HCT116 (cell line): Measurements from ENCODE around the gene ADAMTS9. TPM values are rescaled to one million over a fixed set of nuclear protein-coding genes. Genes with fewer than 3 reads are reported as not detected.

Experiments used
- ATAC-seq: fragments of 200-7000 bp; cut with Tn5 transposase; 2 replicates; pipeline ENCODE4 v1.9.1; 2020; ENCODE audit warnings: mild to moderate bottlenecking, moderate library complexity
- BruUV-seq: library from RNA; stranded (reverse); fragments of 400-500 nt; replicated peaks from 2 replicates; lab custom pipeline; 2021; lab: Mats Ljungman, UMichigan
- CTCF ChIA-PET: fragments of 300-600 bp; sonication (Branson Sonifier 250); formaldehyde crosslinking; loops from one replicate; lab custom pipeline; 2021; ENCODE audit warnings: antibody characterized with exemption; lab: Charles Lee
- POLR2A ChIA-PET: fragments of 300-600, 350-600 bp; sonication (Branson Sonifier 250); formaldehyde crosslinking; loops from one replicate; lab custom pipeline; 2021; ENCODE audit warnings: antibody characterized with exemption; lab: Charles Lee
- RAD21 ChIA-PET, 2 experiments: fragments of 300-600 bp; sonication (Branson Sonifier 250); formaldehyde crosslinking; loops; one replicate each; lab custom pipeline; 2023; ENCODE audit warnings: low total read pairs in 2 of 2; ENCODE audit not compliant: uncharacterized antibody in 2 of 2, unreplicated experiment in 2 of 2, low non-redundant PET in 1 of 2; lab: Charles Lee
- DNase-seq: peaks from one replicate; pipeline ENCODE4 v3.0.0-alpha.2; 2010; ENCODE audit warnings: low read depth, low spot score
- H2AFZ ChIP-seq: fragments of 200-600 bp; shearing (Covaris generic), sonication (generic); 2 replicates; pipeline ENCODE4 v1.6.1; 2017; ENCODE audit warnings: low read depth, mixed run types, mixed read lengths, antibody characterized with exemption, low read length; ENCODE audit not compliant: poor library complexity, severe bottlenecking
- H3K27ac ChIP-seq: 2 replicates; pipeline ENCODE4 v1.5.1; 2012; ENCODE audit warnings: low read depth, low read length
- H3K27me3 ChIP-seq: fragments of 200-600 bp; sonication (generic); 2 replicates; pipeline ENCODE4 v1.6.1; 2016; ENCODE audit warnings: mixed run types, low read length, mixed read lengths; ENCODE audit not compliant: insufficient read depth
- H3K36me3 ChIP-seq, 2 experiments: fragments of 200-500 bp in 1 of 2; fragments of 200-600 bp in 1 of 2; sonication (Bioruptor generic) in 1 of 2; sonication (generic) in 1 of 2; 2 replicates each; pipeline versions ENCODE4 v1.5.1 to v1.6.1; 2014 to 2016; ENCODE audit warnings: low read length in 2 of 2, inconsistent platforms in 1 of 2, mixed read lengths in 1 of 2, mixed run types in 1 of 2; ENCODE audit not compliant: insufficient read depth in 2 of 2, control insufficient read depth in 1 of 2
- H3K4me1 ChIP-seq, 2 experiments: fragments of 200-600 bp in 1 of 2; sonication (generic) in 1 of 2; 2 replicates each; pipeline versions ENCODE4 v1.5.1 to v1.6.1; 2012 to 2017; ENCODE audit warnings: low read length in 2 of 2, inconsistent platforms in 1 of 2, mild to moderate bottlenecking in 1 of 2, mixed read lengths in 1 of 2, mixed run types in 1 of 2, moderate library complexity in 1 of 2; ENCODE audit not compliant: insufficient read depth in 2 of 2, control insufficient read depth in 1 of 2
- H3K4me2 ChIP-seq: fragments of 200-600 bp; sonication (generic); 2 replicates; pipeline ENCODE4 v1.6.1; 2017; ENCODE audit warnings: mixed run types, low read length, mixed read lengths
- H3K4me3 ChIP-seq, 2 experiments: fragments of 200-600 bp in 1 of 2; sonication (generic) in 1 of 2; replicated peaks in 1 of 2; 2 replicates each; pipeline ENCODE4 v1.5.1; 2011 to 2016; ENCODE audit warnings: low read length in 2 of 2, control low read depth in 1 of 2, low read depth in 1 of 2, mild to moderate bottlenecking in 1 of 2, mixed read lengths in 1 of 2, mixed run types in 1 of 2
- H3K79me2 ChIP-seq: fragments of 200-600 bp; sonication (generic); 2 replicates; pipeline ENCODE4 v1.6.1; 2017; ENCODE audit warnings: mild to moderate bottlenecking, mixed run types, low read length, moderate library complexity, mixed read lengths; ENCODE audit not compliant: insufficient read depth
- H3K9ac ChIP-seq: fragments of 200-600 bp; sonication (generic); 2 replicates; pipeline ENCODE4 v1.6.1; 2016; ENCODE audit warnings: low read length, mixed read lengths
- H3K9me2 ChIP-seq: fragments of 200-600 bp; sonication (generic), shearing (Covaris generic); 2 replicates; pipeline ENCODE4 v1.6.1; 2017; ENCODE audit warnings: mixed run types, mild to moderate bottlenecking, moderate library complexity; ENCODE audit not compliant: insufficient read depth
- H3K9me3 ChIP-seq, 2 experiments: fragments of 200-500 bp in 1 of 2; fragments of 200-600 bp in 1 of 2; sonication (Bioruptor generic) in 1 of 2; sonication (generic) in 1 of 2; 2 replicates each; pipeline ENCODE4 v1.6.1; 2014 to 2017; ENCODE audit warnings: low read length in 2 of 2, mixed read lengths in 2 of 2, inconsistent platforms in 1 of 2, low read depth in 1 of 2, mild to moderate bottlenecking in 1 of 2, mixed run types in 1 of 2, moderate library complexity in 1 of 2; ENCODE audit not compliant: control insufficient read depth in 1 of 2, insufficient read depth in 1 of 2
- H4K20me1 ChIP-seq: fragments of 200-600 bp; sonication (generic), shearing (Covaris generic); 2 replicates; pipeline ENCODE4 v1.6.1; 2017; ENCODE audit warnings: mixed run types, mild to moderate bottlenecking, moderate library complexity; ENCODE audit not compliant: insufficient read depth
- CEBPB ChIP-seq: IDR thresholded peaks from 2 replicates; pipeline ENCODE4 v1.6.1; 2012; ENCODE audit warnings: low read depth
- EGR1 ChIP-seq: IDR thresholded peaks from 2 replicates; pipeline ENCODE4 v1.6.1; 2012; ENCODE audit warnings: low read depth
- ELF1 ChIP-seq: IDR thresholded peaks from 2 replicates; pipeline ENCODE4 v1.6.1; 2012; ENCODE audit warnings: low read depth, borderline replicate concordance
- EZH2 ChIP-seq: fragments of 200-600 bp; sonication (generic); IDR thresholded peaks from 2 replicates; pipeline ENCODE4 v1.6.1; 2017; ENCODE audit warnings: antibody characterized with exemption, mixed run types
- EZH2phosphoT487 ChIP-seq: fragments of 200-600 bp; IDR thresholded peaks from 2 replicates; pipeline ENCODE4 v1.6.1; 2018; ENCODE audit warnings: antibody characterized with exemption, borderline replicate concordance
- POLR2A ChIP-seq: IDR thresholded peaks from 2 replicates; pipeline ENCODE4 v1.7.0; 2011; ENCODE audit warnings: borderline replicate concordance; ENCODE audit not compliant: insufficient read depth, insufficient read length; ENCODE audit errors: extremely low read depth
- POLR2AphosphoS5 ChIP-seq: IDR thresholded peaks from 2 replicates; pipeline ENCODE4 v1.6.1; 2011; ENCODE audit warnings: mild to moderate bottlenecking, low read depth, low read length, moderate library complexity
- RAD21 ChIP-seq: IDR thresholded peaks from 2 replicates; pipeline ENCODE4 v1.6.1; 2012; ENCODE audit warnings: low read depth, mild to moderate bottlenecking
- SIN3A ChIP-seq: IDR thresholded peaks from 2 replicates; pipeline ENCODE4 v1.6.1; 2012; ENCODE audit warnings: low read depth
- SRF ChIP-seq: IDR thresholded peaks from 2 replicates; pipeline ENCODE4 v1.6.1; 2012; ENCODE audit warnings: low read depth
- ZFX ChIP-seq: fragments of 450-650 bp; IDR thresholded peaks from 2 replicates; pipeline ENCODE4 v1.6.1; 2017
- ZNF274 ChIP-seq: fragments of 200-500 bp; sonication (Bioruptor generic); IDR thresholded peaks from 2 replicates; pipeline ENCODE4 v1.6.1; 2014; ENCODE audit warnings: mild to moderate bottlenecking, low read depth, low read length, inconsistent platforms
- intact Hi-C: fragments of 100-400 bp; cut with micrococcal nuclease; formaldehyde crosslinking; loops from 2 replicates; pipeline ENCODE4 v1.10.0; 2022
- total RNA-seq: library from RNA; stranded (reverse); gene quantifications from one replicate; pipeline ENCODE4 v1.2.1, GENCODE V29; 2021; ENCODE audit not compliant: unreplicated experiment
- TF ChIP-seq, protein P1 (sequence below): IDR thresholded peaks from 2 replicates; pipeline ENCODE4 v1.6.1; 2011; ENCODE audit warnings: mild to moderate bottlenecking, low read length, moderate library complexity; ENCODE audit not compliant: insufficient replicate concordance; ENCODE audit errors: extremely low read depth
- TF ChIP-seq, protein P2 (sequence below), 3 experiments: fragments of 200-600 bp in 1 of 3; sonication (generic) in 1 of 3; IDR thresholded peaks in 2 of 3; conservative IDR thresholded peaks in 1 of 3; 2 replicates each; pipeline ENCODE4 v1.5.1; 2012 to 2017; ENCODE audit warnings: low read depth in 2 of 3, low read length in 2 of 3, antibody characterized with exemption in 1 of 3, borderline replicate concordance in 1 of 3, control low read depth in 1 of 3, mild to moderate bottlenecking in 1 of 3, mixed read lengths in 1 of 3, mixed run types in 1 of 3, moderate library complexity in 1 of 3; ENCODE audit not compliant: insufficient read depth in 1 of 3

Gene ADAMTS9
- total RNA-seq, 1 experiment from 2014 or later = 0.05 TPM

DNA sequence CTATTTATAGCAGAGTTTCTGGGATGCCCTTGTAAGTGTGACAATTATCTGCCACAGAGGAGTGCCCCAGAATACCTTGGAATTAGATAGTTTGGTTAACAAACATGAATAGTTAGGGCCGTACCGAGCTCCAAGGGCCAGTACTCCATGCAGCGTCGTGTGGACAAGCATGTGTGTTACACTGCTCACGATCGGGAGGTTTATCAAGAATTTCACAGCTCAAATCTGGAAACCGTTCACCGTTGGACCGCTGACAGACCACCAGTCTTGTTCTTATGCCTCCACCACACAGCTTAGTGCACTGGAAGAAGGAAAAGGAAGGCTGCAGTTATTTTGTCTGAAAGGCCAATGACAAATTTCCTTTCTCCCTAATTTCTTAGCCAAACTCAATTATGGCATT lies 93.7 kb downstream of the ADAMTS9 start:
- TF ChIP-seq SRF = no peak
- TF ChIP-seq ZNF274 = no peak
- no peak for TF ChIP-seq EZH2
- no peak for TF ChIP-seq SIN3A
- no peak for TF ChIP-seq ZFX
- no peak for TF ChIP-seq EGR1
- TF ChIP-seq CEBPB = no peak
- TF ChIP-seq EZH2phosphoT487 = no peak
- TF ChIP-seq, protein P1, sequence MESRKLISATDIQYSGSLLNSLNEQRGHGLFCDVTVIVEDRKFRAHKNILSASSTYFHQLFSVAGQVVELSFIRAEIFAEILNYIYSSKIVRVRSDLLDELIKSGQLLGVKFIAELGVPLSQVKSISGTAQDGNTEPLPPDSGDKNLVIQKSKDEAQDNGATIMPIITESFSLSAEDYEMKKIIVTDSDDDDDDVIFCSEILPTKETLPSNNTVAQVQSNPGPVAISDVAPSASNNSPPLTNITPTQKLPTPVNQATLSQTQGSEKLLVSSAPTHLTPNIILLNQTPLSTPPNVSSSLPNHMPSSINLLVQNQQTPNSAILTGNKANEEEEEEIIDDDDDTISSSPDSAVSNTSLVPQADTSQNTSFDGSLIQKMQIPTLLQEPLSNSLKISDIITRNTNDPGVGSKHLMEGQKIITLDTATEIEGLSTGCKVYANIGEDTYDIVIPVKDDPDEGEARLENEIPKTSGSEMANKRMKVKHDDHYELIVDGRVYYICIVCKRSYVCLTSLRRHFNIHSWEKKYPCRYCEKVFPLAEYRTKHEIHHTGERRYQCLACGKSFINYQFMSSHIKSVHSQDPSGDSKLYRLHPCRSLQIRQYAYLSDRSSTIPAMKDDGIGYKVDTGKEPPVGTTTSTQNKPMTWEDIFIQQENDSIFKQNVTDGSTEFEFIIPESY = no peak
- TF ChIP-seq POLR2A = no peak
- TF ChIP-seq RAD21 = no peak
- TF ChIP-seq ELF1 = no peak
- no peak for TF ChIP-seq POLR2AphosphoS5
- TF ChIP-seq, protein P2, sequence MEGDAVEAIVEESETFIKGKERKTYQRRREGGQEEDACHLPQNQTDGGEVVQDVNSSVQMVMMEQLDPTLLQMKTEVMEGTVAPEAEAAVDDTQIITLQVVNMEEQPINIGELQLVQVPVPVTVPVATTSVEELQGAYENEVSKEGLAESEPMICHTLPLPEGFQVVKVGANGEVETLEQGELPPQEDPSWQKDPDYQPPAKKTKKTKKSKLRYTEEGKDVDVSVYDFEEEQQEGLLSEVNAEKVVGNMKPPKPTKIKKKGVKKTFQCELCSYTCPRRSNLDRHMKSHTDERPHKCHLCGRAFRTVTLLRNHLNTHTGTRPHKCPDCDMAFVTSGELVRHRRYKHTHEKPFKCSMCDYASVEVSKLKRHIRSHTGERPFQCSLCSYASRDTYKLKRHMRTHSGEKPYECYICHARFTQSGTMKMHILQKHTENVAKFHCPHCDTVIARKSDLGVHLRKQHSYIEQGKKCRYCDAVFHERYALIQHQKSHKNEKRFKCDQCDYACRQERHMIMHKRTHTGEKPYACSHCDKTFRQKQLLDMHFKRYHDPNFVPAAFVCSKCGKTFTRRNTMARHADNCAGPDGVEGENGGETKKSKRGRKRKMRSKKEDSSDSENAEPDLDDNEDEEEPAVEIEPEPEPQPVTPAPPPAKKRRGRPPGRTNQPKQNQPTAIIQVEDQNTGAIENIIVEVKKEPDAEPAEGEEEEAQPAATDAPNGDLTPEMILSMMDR (IDR thresholded peaks at IDR 0.05 in 2 of 3, conservative IDR thresholded peaks at IDR 0.05 in 1 of 3; ENCODE audit: borderline replicate concordance in 1 of 3, insufficient read depth in 1 of 3, low read depth in 2 of 3, low read length in 2 of 3) = no peak
- ATAC-seq (no peak), DNase-seq (no peak)
- Histone ChIP-seq H3K9me2 (no peaks in the 10 kb centered on the region), H3K9me3 (no peaks in the 10 kb centered on the region), H3K4me2 (no peak overlapping the region), H3K36me3 (no peaks in the 10 kb centered on the region), H3K27me3 (peaks cover 21% of the 10 kb centered on the region), H4K20me1 (no peaks in the 10 kb centered on the region), H3K4me3 (no peak overlapping the region), H3K79me2 (no peaks in the 10 kb centered on the region), H3K4me1 (no peaks in the 10 kb centered on the region), H3K27ac (no peak overlapping the region), H2AFZ (no peak overlapping the region), H3K9ac (no peak overlapping the region)
- intact Hi-C loops = no loop called here
- CTCF ChIA-PET = no interaction called here
- no TSS peak for BruUV-seq
- POLR2A ChIA-PET = no interaction called here
- RAD21 ChIA-PET = no interaction called here
